Left lobe of liver (tissue), 2 donors: Measurements from ENCODE around the gene CNTNAP5. TPM values are rescaled to one million over a fixed set of nuclear protein-coding genes. Genes with fewer than 3 reads are reported as not detected.

Experiments
- ATAC-seq: fragments of 200-7000 bp; cut with Tn5 transposase; one replicate; pipeline ENCODE4 v1.9.1; 2020; ENCODE audit warnings: mild to moderate bottlenecking, moderate library complexity
- DNase-seq: peaks from one replicate; pipeline ENCODE4 v3.0.0-alpha.2; 2020; ENCODE audit warnings: low spot score
- total RNA-seq: library from RNA; stranded (reverse); gene quantifications from one replicate; pipeline ENCODE4 v1.2.1, GENCODE V29; 2021
- donor health status: DM: no; HTN: no; CAD: no; lungs with moderate emphysema.
- donor health status: DM: no; HTN: yes; CAD: no.

CNTNAP5 gene
- not detected for total RNA-seq

GRCh38 chr2:124025171-124025580, at the start of gene CNTNAP5:
Gene CNTNAP5, plus strand, starts transcription at chr2:124025287. Its CDS starts 364 bp downstream, at chr2:124025651.
- peak; percentile 46 for DNase-seq
- ATAC-seq, result peak; percentile 92

DNA sequence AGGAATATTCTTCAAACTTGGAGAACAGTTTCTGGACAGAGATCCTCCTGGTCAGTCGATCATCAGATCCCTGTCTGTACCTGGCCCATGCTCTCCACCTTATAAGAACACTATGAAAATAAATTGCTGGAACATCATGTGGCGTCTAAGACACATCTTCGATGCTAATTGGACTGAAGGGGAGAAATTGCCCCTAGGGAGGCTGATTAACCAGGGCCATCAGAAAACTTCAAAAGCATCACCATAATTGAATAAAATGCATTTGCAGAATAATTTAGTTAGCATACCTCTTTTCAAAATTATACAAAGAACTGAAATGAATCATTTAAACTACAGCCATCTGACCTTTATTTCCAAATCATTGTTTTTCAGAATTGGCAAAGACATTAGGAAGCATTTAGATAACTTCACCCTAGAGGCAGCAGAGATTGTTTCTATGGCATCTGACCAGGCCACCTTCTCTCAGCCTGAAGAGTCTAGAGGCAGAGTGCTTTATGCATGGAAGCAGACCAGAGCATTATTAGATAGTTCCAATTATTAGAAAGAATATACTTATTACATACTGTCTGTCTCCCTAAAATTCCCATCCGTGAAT, 48.9 kb upstream of the CNTNAP5 start:
- no peak for ATAC-seq
- no peak for DNase-seq

DNA sequence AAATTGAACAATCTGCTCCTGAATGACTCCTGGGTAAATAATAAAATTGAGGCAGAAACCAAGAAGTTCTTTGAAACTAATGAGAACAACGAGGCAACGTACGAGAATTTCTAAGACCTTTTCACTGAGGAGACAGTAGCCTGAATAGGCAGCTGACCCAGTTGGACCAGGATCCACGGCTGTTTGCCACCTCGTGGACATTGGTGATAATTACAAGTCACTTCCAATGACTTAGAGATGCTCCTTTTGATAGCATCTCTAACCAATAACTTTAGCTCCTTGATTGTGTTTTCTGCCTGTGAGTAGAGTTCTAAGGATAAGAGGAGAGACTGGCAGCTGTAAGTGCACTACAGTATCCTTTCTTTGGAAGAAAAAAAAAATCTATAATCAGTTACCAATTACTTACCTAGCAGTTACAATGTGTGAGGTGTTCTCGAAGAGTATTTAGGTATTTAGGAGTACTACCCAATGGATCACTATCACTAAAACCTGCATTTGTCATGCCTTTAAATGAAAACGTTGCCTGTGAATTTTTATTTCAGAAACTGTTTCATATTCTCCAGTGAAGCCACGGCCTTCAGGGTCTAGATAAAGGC, 31.3 kb upstream of the CNTNAP5 start:
- peak; percentile 96 for ATAC-seq
- DNase-seq, result no peak

DNA sequence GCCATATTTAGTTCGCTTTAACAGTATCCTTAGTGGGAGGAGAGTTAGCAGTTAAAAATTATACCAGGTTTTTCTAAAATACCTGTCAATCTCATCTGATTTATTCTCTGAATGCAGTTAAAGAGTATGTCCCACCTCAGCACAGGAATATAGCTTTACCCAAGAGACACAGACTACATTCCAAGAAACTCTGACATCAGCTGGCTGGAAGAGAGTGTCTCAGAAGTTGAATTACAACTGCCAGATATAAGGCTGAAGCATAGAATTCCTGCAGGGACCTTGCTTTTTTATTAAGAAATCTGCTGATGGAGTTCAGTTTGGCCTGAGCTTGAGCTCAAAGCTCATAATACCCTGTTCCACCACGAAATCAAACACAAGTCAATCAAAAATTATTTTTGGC, 25.4 kb upstream of the CNTNAP5 start:
- ATAC-seq, result no peak
- no peak for DNase-seq

DNA sequence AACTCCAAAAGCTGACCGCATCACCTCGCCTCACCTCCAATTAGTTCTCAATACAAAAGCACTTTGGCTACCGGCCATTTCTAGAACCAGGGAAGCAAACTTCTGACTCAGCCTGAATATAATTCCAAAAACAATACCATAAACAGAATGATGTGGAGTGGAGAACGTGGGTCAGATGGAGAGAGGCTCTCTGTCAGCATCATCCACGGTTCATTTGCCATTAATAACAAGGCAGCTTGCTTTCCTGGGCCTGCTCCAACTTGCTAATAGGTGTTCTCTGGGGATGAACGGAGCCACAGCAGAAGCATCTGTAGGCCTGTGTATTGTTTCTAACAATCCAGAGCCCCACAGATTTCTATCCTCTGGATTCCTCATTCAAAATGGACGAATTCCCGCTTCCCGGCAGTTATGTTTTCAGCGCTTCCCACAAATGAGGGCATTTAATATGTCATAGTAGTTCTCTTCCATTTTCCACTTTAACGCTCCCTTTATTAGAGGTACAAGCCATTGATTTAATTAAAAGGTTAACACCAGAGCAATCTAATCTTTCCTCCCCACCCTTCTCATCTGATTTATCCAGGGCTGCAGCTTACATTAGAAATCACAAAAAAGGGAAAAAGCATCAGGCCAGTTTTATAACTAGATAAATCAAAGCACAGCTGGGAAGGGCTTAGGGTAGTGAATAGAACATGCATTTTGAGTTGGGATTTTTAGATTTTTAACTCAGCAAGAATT, 23.2 kb upstream of the CNTNAP5 start:
- no peak for ATAC-seq

GRCh38 chr2:124018890-124019289, 6.2 kb upstream of the CNTNAP5 start:
- no peak for ATAC-seq
- DNase-seq, result no peak

More for the DNA sequence above, 23.2 kb upstream of the CNTNAP5 start:
- no peak for DNase-seq

DNA sequence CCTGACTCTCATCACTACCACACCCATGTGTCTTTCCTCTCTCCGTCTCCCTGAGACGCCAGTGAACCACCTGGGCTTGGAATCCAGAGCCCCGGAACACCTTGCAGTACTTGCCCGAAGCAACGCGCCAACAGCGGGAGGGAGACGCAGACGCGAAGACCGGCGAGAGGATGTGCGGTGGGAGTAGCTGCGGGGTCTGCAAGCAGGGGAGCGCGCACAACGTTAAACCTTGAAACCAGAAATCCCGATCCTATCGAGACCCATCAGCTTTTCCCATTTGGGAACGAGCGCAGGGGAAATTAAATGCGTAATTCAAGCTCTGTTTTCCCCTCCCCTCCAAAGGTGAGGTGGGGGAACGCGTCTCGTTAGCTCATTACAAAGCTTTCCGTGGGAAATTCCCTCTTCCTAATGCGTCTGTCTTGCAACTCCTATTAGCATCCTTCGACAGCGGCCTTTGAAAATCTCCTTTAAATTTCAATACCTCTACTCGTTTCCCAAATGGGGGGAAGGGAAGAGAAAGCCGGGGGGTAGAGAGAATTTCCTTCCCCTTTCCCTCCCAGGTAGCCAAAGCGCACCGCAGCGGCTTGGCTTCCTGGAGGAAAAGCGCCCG, 421 bp upstream of the CNTNAP5 start:
- ATAC-seq (no peak), DNase-seq (no peak)

GRCh38 chr2:124025891-124026434, 876 bp downstream of the CNTNAP5 start:
- ATAC-seq, result no peak

GRCh38 chr2:124026503-124026902, 1.4 kb downstream of the CNTNAP5 start:
- DNase-seq (no peak), ATAC-seq (no peak)

More at GRCh38 chr2:124025891-124026434, 876 bp downstream of the CNTNAP5 start:
- DNase-seq, result no peak

GRCh38 chr2:124027182-124027581, 2.1 kb downstream of the CNTNAP5 start:
- DNase-seq, result no peak
- peak; percentile 92 for ATAC-seq

DNA sequence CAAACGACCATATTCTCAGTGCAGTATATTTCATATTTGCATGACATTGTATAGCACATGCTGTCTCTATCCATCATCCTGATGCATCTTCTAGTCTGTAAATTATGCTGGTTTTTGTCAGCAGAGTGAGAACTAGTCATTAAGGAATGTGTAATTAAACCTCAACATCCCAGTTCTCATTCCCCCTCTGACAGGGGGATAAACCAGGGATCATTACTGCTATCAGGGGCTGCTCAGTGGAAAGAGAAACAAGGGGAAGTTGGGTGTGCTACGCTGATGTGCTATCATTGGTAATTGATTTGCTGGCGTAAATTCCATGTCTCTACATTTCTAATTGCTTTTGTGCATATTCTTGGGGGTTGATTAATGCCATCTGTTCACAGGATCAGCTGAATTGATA, 7.7 kb downstream of the CNTNAP5 start:
- DNase-seq (no peak), ATAC-seq (no peak)

GRCh38 chr2:124034265-124034664, 9.2 kb downstream of the CNTNAP5 start:
- DNase-seq, result no peak
- no peak for ATAC-seq

DNA sequence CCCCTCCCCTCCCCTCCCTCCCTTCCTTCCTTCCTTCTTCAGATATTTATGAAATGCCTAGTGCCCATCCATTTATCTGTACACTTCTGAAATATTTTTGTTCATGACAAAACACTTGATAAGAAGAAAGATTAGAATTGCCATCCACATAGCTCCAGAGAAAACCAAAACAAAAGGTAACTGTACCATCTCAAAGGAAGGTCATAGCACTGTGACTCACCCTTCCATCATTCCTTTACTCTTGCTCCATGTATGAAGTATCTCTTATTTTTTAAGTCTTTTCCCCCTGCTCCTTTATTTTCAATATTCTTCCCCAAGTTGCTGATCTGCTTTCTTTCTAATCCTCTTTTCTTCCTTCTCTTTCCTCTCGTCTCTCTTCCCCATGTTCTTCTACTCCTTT, 9.9 kb downstream of the CNTNAP5 start:
- ATAC-seq, result no peak

GRCh38 chr2:124039032-124039431, 13.9 kb downstream of the CNTNAP5 start:
- ATAC-seq (no peak), DNase-seq (no peak)

More for the DNA sequence above, 9.9 kb downstream of the CNTNAP5 start:
- DNase-seq, result no peak

GRCh38 chr2:124039762-124040291, 14.7 kb downstream of the CNTNAP5 start:
- ATAC-seq (no peak), DNase-seq (no peak)

DNA sequence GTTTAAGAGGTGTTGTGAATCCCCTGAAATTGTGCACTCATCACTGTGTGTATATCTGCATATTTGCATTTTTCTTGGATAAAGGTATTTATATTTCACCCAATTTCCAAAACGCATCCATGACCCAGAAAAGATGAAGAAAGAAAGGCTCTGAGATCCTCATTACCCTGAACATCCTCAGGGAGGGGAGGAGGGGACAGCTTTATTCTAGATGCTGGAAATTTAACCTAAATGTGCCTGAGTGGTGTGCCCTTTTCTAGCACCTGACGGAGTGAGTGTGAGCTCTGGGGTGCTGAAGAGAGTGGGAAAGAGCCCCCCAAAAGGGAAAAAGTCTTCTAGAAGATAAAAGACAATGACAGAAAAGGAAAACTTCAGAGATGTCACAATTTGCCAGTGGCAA, 20.8 kb downstream of the CNTNAP5 start:
- ATAC-seq (no peak), DNase-seq (no peak)

GRCh38 chr2:124046332-124046731, 21.2 kb downstream of the CNTNAP5 start:
- DNase-seq (no peak), ATAC-seq (no peak)

- ATAC-seq (no peak), DNase-seq (no peak)
Observed at GRCh38 chr2:124048102-124048501, 23.0 kb downstream of the CNTNAP5 start.

GRCh38 chr2:124048664-124049063, 23.6 kb downstream of the CNTNAP5 start:
- no peak for DNase-seq
- no peak for ATAC-seq

DNA sequence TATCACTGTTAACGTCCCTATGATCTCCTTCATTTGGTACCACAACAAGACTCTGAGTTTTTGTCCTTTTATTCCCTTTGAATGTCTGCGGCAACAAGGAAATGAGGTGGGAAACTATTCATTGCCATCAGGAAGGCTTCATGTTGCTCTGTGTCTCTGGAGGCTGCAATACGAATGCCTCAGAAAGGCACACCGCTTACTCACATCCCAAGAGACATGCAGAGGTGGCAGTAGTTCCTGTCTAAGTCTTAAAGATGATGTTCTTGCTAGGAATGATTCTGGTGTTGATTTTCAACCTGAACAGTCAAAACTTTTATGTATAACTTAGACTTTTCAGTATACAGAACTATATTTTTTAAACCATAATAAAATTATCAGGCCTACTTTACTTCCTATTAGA, 24.0 kb downstream of the CNTNAP5 start:
- ATAC-seq, result no peak
- DNase-seq, result no peak

DNA sequence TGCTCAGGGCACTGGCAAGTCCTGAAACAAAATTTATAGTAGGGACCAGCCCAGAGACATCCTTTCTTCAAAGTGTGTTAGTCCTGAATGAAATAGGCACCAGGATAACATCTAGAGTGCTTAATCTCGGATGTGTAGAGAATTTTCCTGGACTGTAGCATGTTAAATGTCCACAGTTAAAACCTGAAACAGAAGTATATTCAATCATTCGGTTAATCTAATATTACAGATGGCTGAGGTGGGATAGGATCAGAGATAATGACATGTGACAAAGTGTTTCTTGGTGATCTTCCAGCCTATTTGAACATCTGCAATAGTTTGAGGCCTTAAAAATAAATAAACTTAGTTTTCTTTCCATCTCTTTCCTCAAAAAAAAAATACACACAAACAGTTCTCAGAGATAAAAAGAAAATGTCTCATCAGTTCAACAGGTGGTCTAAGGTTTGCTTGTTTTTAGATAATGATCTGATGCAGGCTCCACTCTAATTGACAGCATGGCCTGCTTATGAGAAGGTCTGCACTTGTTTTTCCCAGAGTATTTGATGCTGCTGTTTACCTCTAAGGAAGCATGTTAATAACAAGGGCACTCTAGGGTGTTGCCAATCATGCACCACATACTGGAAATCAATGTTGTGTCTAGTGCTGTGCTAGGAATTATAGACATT, 25.9 kb downstream of the CNTNAP5 start:
- DNase-seq, result no peak
- ATAC-seq, result no peak
